DMS79 (cell line): Measurements from ENCODE around the gene PCDHGA8.
"Not testable (repeated sequence)": the region's sequence is repeated elsewhere in the genome, so short reads cannot be mapped to it uniquely, and the experiment has no call there.

ENCODE experiments used
- DNase-seq: peaks from one replicate; lab custom pipeline; 2025; lab: John Stamatoyannopoulos, UW

PCDHGA8 gene

DNA sequence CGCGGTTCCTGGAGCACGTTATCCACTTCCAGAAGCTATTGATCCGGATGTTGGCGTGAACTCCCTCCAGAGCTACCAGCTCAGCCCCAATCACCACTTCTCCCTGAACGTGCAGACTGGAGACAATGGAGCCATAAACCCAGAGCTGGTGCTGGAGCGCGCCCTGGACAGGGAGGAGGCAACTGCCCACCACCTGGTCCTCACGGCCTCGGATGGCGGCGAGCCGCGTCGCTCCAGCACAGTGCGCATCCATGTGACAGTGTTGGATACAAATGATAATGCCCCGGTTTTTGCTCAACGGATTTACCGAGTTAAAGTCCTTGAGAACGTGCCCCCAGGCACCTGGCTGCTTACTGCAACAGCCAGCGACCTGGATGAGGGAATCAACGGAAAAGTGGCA lies 11.0 kb downstream of the PCDHGA8 start:
- DNase-seq: no peak

DNA sequence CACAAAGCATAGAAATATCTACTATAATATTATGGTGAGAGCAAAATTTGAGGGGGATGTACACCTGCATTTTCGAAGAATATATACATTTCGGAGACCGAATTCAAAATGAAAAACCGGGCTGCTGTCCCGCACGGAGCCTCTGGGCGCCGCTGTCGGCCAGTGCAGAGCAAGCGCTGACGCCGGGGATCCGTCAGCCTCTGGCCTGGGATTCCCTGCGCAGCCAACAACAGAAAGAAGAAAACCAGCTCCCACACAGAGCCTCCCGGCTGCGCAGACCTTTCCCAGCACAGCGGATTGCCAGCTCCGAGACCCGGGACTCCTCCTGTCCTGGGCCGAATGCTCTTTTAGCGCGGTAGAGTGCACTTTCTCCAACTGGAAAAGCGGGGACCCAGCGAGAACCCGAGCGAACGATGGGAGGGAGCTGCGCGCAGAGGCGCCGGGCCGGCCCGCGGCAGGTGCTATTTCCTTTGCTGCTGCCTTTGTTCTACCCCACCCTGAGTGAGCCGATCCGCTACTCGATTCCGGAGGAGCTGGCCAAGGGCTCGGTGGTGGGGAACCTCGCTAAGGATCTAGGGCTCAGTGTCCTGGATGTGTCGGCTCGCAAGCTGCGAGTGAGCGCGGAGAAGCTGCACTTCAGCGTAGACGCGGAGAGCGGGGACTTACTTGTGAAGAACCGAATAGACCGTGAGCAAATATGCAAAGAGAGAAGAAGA lies 15.5 kb downstream of the PCDHGA8 start, which contains the start of gene PCDHGB6:
Gene PCDHGB6 (plus strand): TSS at position 232 of the 716 bp plus-strand sequence. CDS start 182 bp downstream, at position 414.
- not testable (repeated sequence) for DNase-seq

DNA sequence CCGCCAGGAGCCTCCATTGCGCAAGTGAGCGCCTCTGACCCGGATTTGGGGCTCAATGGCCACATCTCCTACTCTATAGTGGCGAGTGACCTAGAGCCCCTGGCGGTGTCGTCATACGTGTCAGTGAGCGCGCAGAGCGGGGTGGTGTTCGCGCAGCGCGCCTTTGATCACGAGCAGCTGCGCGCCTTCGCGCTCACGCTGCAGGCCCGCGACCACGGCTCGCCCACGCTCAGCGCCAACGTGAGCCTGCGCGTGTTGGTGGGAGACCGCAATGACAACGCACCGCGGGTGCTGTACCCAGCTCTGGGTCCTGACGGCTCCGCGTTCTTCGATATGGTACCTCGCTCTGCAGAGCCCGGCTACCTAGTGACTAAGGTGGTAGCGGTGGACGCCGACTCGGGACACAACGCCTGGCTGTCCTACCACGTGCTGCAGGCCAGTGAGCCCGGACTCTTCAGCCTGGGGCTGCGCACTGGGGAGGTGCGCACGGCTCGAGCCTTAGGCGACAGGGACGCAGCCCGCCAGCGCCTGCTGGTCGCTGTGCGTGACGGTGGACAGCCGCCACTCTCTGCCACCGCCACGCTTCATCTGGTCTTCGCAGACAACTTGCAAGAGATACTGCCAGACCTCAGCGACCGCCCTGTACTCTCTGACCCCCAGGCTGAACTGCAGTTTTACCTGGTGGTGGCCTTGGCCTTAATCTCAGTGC lies 17.3 kb downstream of the PCDHGA8 start:
- DNase-seq: no peak

DNA sequence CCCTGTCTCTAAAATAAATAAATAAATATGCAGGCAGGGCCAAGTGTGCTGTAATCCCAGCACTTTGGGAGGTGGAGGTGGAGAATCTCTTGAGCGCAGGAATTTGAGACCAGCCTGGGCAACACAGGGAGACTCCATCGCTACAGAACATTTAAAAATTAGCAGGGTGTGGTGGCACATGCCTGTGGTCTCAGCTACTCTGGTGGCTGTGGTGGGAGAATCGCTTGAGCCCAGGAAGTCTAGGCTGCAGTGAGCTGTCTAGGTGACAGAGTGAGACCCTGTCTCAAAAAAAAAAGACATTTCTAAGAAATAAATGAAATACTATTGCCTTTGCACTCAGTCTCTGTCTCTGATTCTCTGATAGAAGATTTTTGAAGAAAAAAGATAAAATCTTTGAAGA lies 19.1 kb downstream of the PCDHGA8 start:
- no peak for DNase-seq

DNA sequence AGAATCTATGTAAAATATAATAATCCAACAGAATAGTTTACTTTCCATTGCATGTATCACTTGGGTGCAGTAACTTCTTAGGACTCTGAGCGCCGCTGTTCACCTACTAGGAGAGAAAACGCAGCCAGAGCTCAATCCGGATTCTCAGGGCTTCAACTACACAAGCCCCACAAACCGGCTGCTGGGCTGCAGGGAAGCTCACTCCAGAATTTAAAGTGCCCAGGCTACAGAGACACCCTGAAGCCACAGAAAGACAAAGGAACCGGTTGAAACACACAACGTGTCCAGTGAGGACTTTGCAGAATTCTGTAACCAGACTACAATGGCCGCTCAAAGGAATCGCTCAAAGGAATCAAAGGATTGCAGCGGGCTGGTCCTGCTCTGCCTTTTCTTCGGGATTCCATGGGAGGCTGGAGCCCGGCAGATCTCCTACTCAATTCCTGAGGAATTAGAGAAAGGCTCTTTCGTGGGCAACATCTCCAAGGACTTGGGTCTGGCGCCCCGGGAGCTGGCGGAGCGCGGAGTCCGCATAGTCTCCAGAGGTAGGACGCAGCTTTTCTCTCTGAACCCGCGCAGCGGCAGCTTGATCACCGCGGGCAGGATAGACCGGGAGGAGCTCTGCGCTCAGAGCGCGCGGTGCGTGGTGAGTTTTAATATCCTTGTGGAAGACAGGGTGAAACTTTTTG lies 20.6 kb downstream of the PCDHGA8 start, which contains the start of gene PCDHGA10:
Gene PCDHGA10 (plus strand): TSS at position 134 of the 686 bp plus-strand sequence. CDS start 189 bp downstream, at position 323.
- DNase-seq: no peak

DNA sequence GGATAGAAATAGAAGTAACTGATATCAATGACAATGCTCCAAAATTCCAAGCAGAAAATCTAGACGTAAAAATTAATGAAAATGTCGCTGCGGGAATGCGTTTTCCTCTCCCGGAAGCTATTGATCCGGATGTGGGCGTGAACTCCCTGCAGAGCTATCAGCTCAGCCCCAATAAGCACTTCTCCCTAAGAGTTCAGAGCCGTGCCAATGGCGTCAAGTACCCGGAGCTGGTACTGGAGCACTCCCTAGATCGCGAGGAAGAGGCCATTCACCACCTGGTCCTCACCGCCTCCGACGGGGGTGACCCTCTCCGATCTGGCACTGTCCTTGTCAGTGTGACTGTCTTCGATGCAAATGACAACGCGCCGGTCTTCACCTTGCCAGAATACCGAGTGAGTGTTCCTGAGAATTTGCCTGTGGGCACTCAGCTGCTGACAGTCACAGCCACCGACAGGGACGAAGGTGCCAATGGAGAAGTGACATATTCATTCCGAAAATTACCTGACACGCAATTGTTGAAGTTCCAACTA lies 21.2 kb downstream of the PCDHGA8 start:
- no peak for DNase-seq

DNA sequence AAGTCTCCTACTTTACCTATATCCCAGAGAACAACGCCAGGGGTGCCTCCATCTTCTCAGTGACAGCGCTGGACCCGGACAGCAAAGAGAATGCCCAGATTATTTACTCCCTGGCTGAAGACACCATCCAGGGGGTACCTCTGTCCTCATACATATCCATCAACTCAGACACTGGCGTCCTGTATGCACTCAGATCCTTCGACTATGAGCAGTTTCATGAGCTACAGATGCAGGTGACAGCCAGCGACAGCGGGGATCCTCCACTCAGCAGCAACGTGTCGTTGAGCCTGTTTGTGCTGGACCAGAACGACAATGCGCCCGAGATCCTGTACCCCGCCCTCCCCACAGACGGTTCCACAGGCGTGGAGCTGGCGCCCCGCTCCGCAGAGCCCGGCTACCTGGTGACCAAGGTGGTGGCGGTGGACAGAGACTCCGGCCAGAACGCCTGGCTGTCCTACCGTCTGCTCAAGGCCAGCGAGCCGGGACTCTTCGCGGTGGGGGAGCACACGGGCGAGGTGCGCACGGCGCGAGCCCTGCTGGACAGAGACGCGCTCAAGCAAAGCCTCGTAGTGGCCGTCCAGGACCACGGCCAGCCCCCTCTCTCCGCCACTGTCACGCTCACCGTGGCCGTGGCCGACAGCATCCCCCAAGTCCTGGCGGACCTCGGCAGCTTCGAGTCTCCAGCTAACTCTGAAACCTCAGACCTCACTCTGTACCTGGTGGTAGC lies 22.3 kb downstream of the PCDHGA8 start:
- not testable (repeated sequence) for DNase-seq

DNA sequence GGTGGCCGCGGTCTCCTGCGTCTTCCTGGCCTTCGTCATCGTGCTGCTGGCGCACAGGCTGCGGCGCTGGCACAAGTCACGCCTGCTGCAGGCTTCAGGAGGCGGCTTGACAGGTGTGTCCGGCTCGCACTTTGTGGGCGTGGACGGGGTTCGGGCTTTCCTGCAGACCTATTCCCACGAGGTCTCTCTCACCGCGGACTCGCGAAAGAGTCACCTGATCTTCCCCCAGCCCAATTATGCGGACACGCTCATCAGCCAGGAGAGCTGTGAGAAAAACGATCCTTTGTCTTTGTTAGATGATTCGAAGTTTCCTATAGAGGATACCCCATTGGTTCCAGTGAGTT lies 22.8 kb downstream of the PCDHGA8 start:
- not testable (repeated sequence) for DNase-seq

DNA sequence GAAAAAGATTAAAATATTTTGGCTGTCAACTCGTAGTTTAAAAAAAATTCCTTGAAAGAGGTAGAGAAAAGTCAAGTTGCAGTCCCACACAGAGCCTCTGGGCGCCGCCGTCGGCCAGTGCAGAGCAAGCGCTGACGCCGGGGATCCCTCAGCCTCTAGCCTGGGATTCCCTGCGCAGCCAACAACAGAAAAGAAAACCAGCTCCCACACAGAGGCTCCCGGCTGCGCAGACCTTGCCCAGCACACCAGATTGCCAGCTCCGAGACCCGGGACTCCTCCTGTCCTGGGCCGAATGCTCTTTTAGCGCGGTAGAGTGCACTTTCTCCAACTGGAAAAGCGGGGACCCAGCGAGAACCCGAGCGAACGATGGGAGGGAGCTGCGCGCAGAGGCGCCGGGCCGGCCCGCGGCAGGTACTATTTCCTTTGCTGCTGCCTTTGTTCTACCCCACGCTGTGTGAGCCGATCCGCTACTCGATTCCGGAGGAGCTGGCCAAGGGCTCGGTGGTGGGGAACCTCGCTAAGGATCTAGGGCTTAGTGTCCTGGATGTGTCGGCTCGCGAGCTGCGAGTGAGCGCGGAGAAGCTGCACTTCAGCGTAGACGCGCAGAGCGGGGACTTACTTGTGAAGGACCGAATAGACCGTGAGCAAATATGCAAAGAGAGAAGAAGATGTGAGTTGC lies 25.2 kb downstream of the PCDHGA8 start, which contains the start of gene PCDHGB7:
Gene PCDHGB7 (plus strand): TSS at position 184 of the 679 bp plus-strand sequence. CDS start 183 bp downstream, at position 367.
- not testable (repeated sequence) for DNase-seq

DNA sequence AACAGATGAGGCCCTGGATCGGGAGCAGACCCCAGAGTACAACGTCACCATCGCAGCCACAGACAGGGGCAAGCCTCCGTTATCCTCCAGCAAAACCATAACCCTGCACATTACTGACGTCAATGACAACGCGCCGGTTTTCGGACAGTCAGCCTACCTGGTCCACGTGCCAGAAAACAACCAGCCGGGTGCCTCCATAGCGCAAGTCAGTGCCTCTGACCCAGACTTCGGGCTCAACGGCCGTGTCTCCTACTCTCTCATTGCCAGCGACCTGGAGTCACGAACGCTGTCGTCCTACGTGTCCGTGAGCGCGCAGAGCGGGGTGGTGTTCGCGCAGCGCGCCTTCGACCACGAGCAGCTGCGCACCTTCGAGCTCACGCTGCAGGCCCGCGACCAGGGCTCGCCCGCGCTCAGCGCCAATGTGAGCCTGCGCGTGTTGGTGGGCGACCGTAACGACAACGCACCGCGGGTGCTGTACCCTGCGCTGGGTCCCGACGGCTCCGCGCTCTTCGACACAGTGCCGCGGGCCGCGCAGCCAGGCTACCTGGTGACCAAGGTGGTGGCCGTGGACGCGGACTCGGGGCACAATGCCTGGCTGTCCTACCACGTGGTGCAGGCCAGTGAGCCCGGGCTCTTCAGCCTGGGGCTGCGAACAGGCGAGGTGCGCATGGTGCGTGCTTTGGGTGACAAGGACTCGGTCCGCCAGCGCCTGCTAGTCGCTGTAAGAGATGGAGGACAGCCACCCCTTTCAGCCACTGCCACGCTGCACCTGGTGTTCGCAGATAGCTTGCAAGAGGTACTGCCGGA lies 26.8 kb downstream of the PCDHGA8 start:
- DNase-seq: no peak

DNA sequence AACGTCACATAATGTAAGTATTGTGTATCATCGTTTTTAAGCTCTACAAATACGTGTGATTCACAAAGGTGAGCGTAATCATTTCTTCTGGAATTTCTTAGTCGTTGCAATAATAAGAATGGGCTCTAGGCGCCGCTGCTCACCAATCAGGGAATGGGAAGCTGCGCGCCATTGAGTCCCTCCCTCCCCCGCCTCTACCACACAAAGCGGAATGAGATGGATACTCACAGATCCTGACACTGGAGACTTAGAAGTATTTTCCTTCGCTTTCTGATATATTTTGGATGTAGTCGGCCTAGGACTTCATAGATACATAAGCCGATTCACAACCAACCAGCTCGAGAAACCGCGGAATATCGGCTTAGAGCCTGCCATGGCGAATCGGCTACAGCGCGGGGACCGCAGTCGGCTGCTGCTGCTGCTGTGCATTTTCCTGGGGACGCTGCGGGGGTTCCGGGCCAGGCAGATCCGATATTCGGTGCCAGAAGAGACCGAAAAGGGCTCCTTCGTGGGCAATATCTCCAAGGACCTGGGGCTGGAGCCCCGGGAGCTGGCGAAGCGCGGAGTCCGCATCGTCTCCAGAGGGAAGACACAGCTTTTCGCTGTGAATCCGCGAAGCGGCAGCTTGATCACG lies 28.5 kb downstream of the PCDHGA8 start, which contains the start of gene PCDHGA11:
Gene PCDHGA11 (plus strand): TSS at position 197 of the 634 bp plus-strand sequence. CDS start 177 bp downstream, at position 374.
- no peak for DNase-seq

DNA sequence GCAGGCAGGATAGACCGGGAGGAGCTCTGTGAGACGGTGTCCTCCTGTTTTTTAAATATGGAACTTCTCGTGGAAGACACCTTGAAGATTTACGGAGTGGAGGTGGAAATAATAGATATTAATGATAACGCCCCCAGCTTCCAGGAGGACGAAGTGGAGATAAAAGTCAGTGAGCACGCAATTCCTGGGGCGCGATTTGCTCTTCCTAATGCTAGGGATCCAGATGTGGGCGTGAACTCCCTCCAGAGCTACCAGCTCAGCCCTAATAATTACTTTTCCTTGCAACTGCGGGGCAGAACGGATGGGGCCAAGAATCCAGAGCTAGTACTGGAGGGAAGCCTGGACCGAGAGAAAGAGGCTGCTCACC lies 29.0 kb downstream of the PCDHGA8 start:
- no peak for DNase-seq

DNA sequence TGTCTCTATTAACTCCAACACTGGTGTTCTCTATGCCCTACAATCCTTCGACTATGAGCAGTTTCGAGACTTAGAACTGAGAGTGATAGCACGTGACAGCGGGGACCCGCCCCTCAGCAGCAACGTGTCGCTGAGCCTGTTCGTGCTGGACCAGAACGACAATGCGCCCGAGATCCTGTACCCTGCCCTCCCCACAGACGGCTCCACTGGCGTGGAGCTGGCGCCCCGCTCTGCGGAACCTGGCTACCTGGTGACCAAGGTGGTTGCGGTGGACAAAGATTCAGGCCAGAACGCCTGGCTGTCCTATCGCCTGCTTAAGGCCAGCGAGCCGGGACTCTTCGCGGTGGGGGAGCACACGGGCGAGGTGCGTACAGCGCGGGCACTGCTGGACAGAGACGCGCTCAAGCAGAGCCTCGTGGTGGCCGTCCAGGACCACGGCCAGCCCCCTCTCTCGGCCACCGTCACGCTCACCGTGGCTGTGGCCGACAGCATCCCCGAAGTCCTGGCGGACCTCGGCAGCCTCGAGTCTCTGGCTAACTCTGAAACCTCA lies 30.4 kb downstream of the PCDHGA8 start:
- no peak for DNase-seq

DNA sequence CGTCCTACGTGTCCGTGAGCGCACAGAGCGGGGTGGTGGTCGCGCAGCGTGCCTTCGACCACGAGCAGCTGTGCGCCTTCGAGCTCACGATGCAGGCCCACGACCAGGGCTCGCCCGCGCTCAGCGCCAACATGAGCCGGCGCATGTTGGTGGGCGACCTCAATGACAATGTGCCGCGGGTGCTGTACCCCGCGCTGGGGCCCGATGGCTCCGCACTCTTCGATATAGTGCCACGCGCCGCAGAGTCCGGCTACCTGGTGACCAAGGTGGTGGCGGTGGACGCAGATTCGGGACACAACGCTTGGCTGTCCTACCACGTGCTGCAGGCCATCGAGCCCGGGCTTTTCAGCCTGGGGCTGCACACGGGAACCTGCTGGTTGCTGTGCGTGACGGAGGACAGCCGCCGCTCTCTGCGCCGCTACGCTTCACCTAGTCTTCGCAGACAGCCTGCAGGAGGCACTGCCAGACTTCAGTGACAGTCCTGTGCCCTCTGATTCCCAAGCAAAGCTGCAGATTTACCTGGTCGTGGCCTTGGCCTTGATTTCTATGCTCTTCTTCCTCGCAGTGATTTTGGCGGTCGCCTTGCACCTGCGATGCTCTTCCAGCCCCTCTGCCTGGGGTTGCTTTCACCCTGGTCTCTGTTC lies 35.5 kb downstream of the PCDHGA8 start:
- no peak for DNase-seq

DNA sequence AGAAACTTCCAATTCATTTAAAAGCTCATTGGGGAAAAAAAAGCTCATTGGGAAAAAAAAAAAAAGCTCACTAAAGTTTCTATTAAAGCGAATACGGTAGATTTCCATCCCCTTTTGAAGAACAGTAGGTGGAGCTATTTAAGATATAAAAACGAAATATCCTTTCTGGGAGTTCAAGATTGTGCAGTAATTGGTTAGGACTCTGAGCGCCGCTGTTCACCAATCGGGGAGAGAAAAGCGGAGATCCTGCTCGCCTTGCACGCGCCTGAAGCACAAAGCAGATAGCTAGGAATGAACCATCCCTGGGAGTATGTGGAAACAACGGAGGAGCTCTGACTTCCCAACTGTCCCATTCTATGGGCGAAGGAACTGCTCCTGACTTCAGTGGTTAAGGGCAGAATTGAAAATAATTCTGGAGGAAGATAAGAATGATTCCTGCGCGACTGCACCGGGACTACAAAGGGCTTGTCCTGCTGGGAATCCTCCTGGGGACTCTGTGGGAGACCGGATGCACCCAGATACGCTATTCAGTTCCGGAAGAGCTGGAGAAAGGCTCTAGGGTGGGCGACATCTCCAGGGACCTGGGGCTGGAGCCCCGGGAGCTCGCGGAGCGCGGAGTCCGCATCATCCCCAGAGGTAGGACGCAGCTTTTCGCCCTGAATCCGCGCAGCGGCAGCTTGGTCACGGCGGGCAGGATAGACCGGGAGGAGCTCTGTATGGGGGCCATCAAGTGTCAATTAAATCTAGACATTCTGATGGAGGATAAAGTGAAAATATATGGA lies 38.1 kb downstream of the PCDHGA8 start, which contains the start of gene PCDHGA12:
Gene PCDHGA12 (plus strand): TSS at position 176 of the 782 bp plus-strand sequence. CDS start 253 bp downstream, at position 429.
- DNase-seq: no peak

DNA sequence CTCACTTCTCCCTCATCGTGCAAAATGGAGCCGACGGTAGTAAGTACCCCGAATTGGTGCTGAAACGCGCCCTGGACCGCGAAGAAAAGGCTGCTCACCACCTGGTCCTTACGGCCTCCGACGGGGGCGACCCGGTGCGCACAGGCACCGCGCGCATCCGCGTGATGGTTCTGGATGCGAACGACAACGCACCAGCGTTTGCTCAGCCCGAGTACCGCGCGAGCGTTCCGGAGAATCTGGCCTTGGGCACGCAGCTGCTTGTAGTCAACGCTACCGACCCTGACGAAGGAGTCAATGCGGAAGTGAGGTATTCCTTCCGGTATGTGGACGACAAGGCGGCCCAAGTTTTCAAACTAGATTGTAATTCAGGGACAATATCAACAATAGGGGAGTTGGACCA lies 38.9 kb downstream of the PCDHGA8 start:
- no peak for DNase-seq

DNA sequence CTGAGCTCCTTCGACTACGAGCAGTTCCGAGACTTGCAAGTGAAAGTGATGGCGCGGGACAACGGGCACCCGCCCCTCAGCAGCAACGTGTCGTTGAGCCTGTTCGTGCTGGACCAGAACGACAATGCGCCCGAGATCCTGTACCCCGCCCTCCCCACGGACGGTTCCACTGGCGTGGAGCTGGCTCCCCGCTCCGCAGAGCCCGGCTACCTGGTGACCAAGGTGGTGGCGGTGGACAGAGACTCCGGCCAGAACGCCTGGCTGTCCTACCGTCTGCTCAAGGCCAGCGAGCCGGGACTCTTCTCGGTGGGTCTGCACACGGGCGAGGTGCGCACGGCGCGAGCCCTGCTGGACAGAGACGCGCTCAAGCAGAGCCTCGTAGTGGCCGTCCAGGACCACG lies 39.9 kb downstream of the PCDHGA8 start:
- DNase-seq: not testable (repeated sequence)

DNA sequence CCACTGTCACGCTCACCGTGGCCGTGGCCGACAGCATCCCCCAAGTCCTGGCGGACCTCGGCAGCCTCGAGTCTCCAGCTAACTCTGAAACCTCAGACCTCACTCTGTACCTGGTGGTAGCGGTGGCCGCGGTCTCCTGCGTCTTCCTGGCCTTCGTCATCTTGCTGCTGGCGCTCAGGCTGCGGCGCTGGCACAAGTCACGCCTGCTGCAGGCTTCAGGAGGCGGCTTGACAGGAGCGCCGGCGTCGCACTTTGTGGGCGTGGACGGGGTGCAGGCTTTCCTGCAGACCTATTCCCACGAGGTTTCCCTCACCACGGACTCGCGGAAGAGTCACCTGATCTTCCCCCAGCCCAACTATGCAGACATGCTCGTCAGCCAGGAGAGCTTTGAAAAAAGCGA lies 40.3 kb downstream of the PCDHGA8 start:
- DNase-seq: not testable (repeated sequence)
